Peyer's patch (tissue), 4 donors: ENCODE results near the gene TOM1L2. TPM values are rescaled to one million over a fixed set of nuclear protein-coding genes. Genes with fewer than 3 reads are reported as not detected.
"Not testable (repeated sequence)": the region's sequence is repeated elsewhere in the genome, so short reads cannot be mapped to it uniquely, and the experiment has no call there.

ENCODE experiments used
- DNase-seq, 3 donors: peaks; one replicate each; pipeline ENCODE4 v3.0.0-alpha.2; 2017 to 2019
- H3K27ac ChIP-seq, 4 donors: fragments of 200-600 bp; sonication (generic); one replicate each; pipeline ENCODE4 v1.5.1; 2016 to 2019
- H3K27me3 ChIP-seq, 2 donors: fragments of 200-600 bp; sonication (generic); one replicate each; pipeline ENCODE4 v1.5.1; 2019
- H3K36me3 ChIP-seq, 3 donors: fragments of 200-600 bp; sonication (generic); one replicate each; pipeline ENCODE4 v1.5.1; 2016 to 2019
- H3K4me1 ChIP-seq, 4 donors: fragments of 200-600 bp; sonication (generic); one replicate each; pipeline ENCODE4 v1.5.1; 2016 to 2019
- H3K4me3 ChIP-seq, 4 donors: fragments of 200-600 bp; sonication (generic); 1 replicate in 3 of 4; 2 replicates in 1 of 4; pipeline ENCODE4 v1.5.1; 2016 to 2019; ENCODE audit warnings: mild to moderate bottlenecking in 1 of 4
- H3K9me3 ChIP-seq, 4 donors: fragments of 200-600 bp; sonication (generic); one replicate each; pipeline ENCODE4 v1.5.1; 2016 to 2019; ENCODE audit warnings: mild to moderate bottlenecking in 1 of 4
- CTCF ChIP-seq, 6 experiments: fragments of 450-650 bp in 4 of 6; fragments of 200-600 bp in 2 of 6; sonication (generic) in 1 of 6; IDR thresholded peaks; one replicate each; pipeline ENCODE4 v1.5.1; 2017 to 2019; ENCODE audit warnings: antibody characterized with exemption in 6 of 6, mild to moderate bottlenecking in 3 of 6, moderate library complexity in 1 of 6
- POLR2A ChIP-seq, 2 donors: fragments of 450-650 bp; IDR thresholded peaks; one replicate each; pipeline ENCODE4 v1.5.1; 2017; ENCODE audit warnings: antibody characterized with exemption in 2 of 2, mild to moderate bottlenecking in 2 of 2, moderate library complexity in 2 of 2
- total RNA-seq, 4 donors: library from RNA; depleted of rRNA; stranded (reverse); fragments of >200 nt; gene quantifications; one replicate each; pipeline ENCODE4 v1.1.0, GENCODE V29; 2016

The TOM1L2 gene
- total RNA-seq, 4 donors from 2014 or later, result 49.5 to 74.8 (median 62.7) TPM

DNA sequence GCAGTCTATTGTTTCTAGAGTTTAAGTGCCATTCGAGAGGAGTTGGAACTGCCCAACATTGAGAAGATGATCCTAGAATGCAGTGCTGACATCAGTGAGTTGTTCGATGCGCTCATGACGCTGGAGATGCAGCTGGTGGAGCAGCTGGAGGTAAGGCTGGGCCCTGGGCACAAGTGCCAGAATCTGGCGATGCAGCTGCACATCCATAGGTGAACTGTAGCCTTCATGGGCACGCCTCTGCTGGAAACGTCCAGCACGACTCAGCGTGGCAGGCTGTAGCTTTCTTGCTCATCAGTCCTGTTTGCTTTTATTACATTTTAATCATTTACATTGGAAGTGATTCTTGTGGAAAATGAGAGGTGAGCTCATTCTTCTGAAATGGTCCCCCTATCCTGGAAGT, 32.1 kb upstream of the TOM1L2 start:
- H3K4me3 ChIP-seq, result no peak overlapping the region
- H3K4me1 ChIP-seq, result no peaks in the 10 kb centered on the region
- DNase-seq, result no peak
- H3K9me3 ChIP-seq, result no peaks in the 10 kb centered on the region
- H3K36me3 ChIP-seq, result no peaks in the 10 kb centered on the region
- no peak overlapping the region for H3K27ac ChIP-seq
- no peaks in the 10 kb centered on the region for H3K27me3 ChIP-seq
- TF ChIP-seq CTCF (IDR thresholded peaks at IDR 0.05) (no peak), POLR2A (IDR thresholded peaks at IDR 0.05) (no peak)

DNA sequence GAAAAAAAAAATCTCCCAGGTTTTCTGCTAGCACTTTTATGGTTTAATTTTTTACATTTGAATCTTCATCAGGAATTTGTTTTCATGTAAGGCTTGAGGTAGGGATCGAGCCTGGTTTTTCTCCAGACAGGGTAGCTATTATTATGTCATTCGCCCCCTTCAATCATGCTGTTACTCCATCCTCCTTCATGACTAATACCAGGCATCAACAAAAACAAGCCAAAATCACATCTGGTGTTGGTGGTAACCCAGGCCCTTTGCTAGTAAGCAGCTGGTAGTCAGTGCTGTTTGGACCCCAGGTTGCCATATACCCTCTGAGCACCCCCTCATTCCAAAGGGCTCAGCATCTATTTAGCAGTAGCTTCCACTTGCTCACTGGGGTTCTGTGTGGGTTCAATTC, 30.0 kb upstream of the TOM1L2 start:
- H3K27ac ChIP-seq, result no peak overlapping the region
- TF ChIP-seq POLR2A (IDR thresholded peaks at IDR 0.05) (no peak), CTCF (IDR thresholded peaks at IDR 0.05) (no peak)

GRCh38 chr17:18000030-18000408, 27.8 kb upstream of the TOM1L2 start:
- Histone ChIP-seq H3K27ac (no peak overlapping the region), H3K4me1 (no peaks in the 10 kb centered on the region)

More for the DNA sequence above, 30.0 kb upstream of the TOM1L2 start:
- Histone ChIP-seq H3K4me1 (no peaks in the 10 kb centered on the region), H3K4me3 (no peak overlapping the region), H3K9me3 (no peaks in the 10 kb centered on the region), H3K27me3 (no peaks in the 10 kb centered on the region), H3K36me3 (no peaks in the 10 kb centered on the region)
- DNase-seq, result no peak

GRCh38 chr17:17999364-18000029, 27.3 kb upstream of the TOM1L2 start:
- Histone ChIP-seq H3K9me3 (no peaks in the 10 kb centered on the region), H3K27me3 (no peaks in the 10 kb centered on the region), H3K4me1 (no peaks in the 10 kb centered on the region), H3K4me3 (no peak overlapping the region), H3K36me3 (no peaks in the 10 kb centered on the region), H3K27ac (no peak overlapping the region)
- TF ChIP-seq POLR2A (IDR thresholded peaks at IDR 0.05), result no peak
- TF ChIP-seq CTCF (IDR thresholded peaks at IDR 0.05), result no peak
- DNase-seq, result no peak

More at GRCh38 chr17:18000030-18000408, 27.8 kb upstream of the TOM1L2 start:
- Histone ChIP-seq H3K4me3 (no peak overlapping the region), H3K27me3 (no peaks in the 10 kb centered on the region), H3K36me3 (no peaks in the 10 kb centered on the region), H3K9me3 (no peaks in the 10 kb centered on the region)
- no peak for DNase-seq
- TF ChIP-seq POLR2A (IDR thresholded peaks at IDR 0.05), result no peak
- no peak for TF ChIP-seq CTCF (IDR thresholded peaks at IDR 0.05)

- Histone ChIP-seq H3K27me3 (no peaks in the 10 kb centered on the region), H3K4me3 (no peak overlapping the region), H3K4me1 (no peaks in the 10 kb centered on the region), H3K9me3 (no peaks in the 10 kb centered on the region), H3K36me3 (no peaks in the 10 kb centered on the region), H3K27ac (no peak overlapping the region)
- TF ChIP-seq CTCF (IDR thresholded peaks at IDR 0.05) (no peak), POLR2A (IDR thresholded peaks at IDR 0.05) (no peak)
- DNase-seq, result no peak
Measured at GRCh38 chr17:17998934-17999333, 26.7 kb upstream of the TOM1L2 start.

GRCh38 chr17:17995887-17996286, 23.7 kb upstream of the TOM1L2 start:
- not testable (repeated sequence) for H3K27ac ChIP-seq, H3K36me3 ChIP-seq, H3K4me1 ChIP-seq, H3K27me3 ChIP-seq, H3K4me3 ChIP-seq, DNase-seq, H3K9me3 ChIP-seq
